HepG2 (cell line): ENCODE results near the gene ELANE. TPM values are rescaled to one million over a fixed set of nuclear protein-coding genes. Genes with fewer than 3 reads are reported as not detected.
A peak's percentile ranks its signal among the peaks of the same experiment; 100 is the strongest.

Source experiments
- FOXK2 ChIP-seq: fragments of 450-650 bp; IDR thresholded peaks from 2 replicates; pipeline ENCODE4 v1.6.1; 2016
- HCFC1 ChIP-seq: fragments of 150-350 bp; IDR thresholded peaks from 2 replicates; pipeline ENCODE4 v1.6.1; 2014; ENCODE audit warnings: low read depth, low read length
- MLXIP ChIP-seq: sonication (generic); formaldehyde crosslinking; IDR thresholded peaks from 2 replicates; pipeline ENCODE4 v1.9.0; 2021; ENCODE audit warnings: missing genetic modification reagents, borderline replicate concordance
- NRL ChIP-seq: sonication (generic); formaldehyde crosslinking; IDR thresholded peaks from 2 replicates; pipeline ENCODE4 v1.5.0; 2020; ENCODE audit warnings: missing genetic modification reagents, mild to moderate bottlenecking, moderate library complexity, borderline replicate concordance
- RBM39 ChIP-seq: fragments of 200-400 bp; formaldehyde crosslinking; IDR thresholded peaks from one replicate; pipeline ENCODE4 v1.6.1; 2018; ENCODE audit warnings: antibody characterized with exemption, mild to moderate bottlenecking, low read depth, low read length; ENCODE audit not compliant: poor library complexity, severe bottlenecking
- REST ChIP-seq, 2 experiments: IDR thresholded peaks; 2 replicates each; pipeline ENCODE4 v1.6.1; 2011 to 2012; ENCODE audit warnings: low read length in 2 of 2, borderline replicate concordance in 1 of 2, low read depth in 1 of 2, mild to moderate bottlenecking in 1 of 2, moderate library complexity in 1 of 2
- REXO4 ChIP-seq: sonication (generic); formaldehyde crosslinking; IDR thresholded peaks from 2 replicates; pipeline ENCODE4 v1.8.0; 2022; ENCODE audit warnings: missing genetic modification reagents, mild to moderate bottlenecking, borderline replicate concordance
- TRIM24 ChIP-seq: sonication (generic); formaldehyde crosslinking; IDR thresholded peaks from 2 replicates; pipeline ENCODE4 v1.8.0; 2022; ENCODE audit warnings: mild to moderate bottlenecking, missing genetic modification reagents
- ZFAT ChIP-seq: sonication (generic); formaldehyde crosslinking; conservative IDR thresholded peaks from 2 replicates; pipeline ENCODE4 v1.8.1; 2023; ENCODE audit warnings: missing genetic modification reagents, inconsistent platforms
- ZKSCAN5 ChIP-seq: sonication (generic); formaldehyde crosslinking; IDR thresholded peaks from 2 replicates; pipeline ENCODE4 v1.5.1; 2020; ENCODE audit warnings: mild to moderate bottlenecking, missing genetic modification reagents
- ZNF557 ChIP-seq: sonication (generic); formaldehyde crosslinking; IDR thresholded peaks from 2 replicates; pipeline ENCODE4 v1.4.0; 2020; ENCODE audit warnings: missing genetic modification reagents
- ZNF704 ChIP-seq: sonication (generic); formaldehyde crosslinking; IDR thresholded peaks from 2 replicates; pipeline ENCODE4 v1.8.1; 2023; ENCODE audit warnings: mild to moderate bottlenecking, inconsistent platforms, moderate library complexity, missing genetic modification reagents, borderline replicate concordance
- polyA plus RNA-seq, 8 experiments: library from polyadenylated mRNA; depleted of rRNA in 3 of 8; stranded (reverse) in 7 of 8; unstranded in 1 of 8; fragments of >200 nt; fragmentation: Illumina TruSeq in 4 of 8; extraction: Trizol in 4 of 8; gene quantifications; 2 replicates each; pipeline versions ENCODE4 v1.2.1 to v1.2.3, GENCODE V29; 2011 to 2016; ENCODE audit warnings: low read depth in 4 of 8, missing spikeins in 1 of 8, mixed read lengths in 1 of 8; ENCODE audit not compliant: insufficient read depth in 1 of 8
- total RNA-seq, 5 experiments: library from RNA; depleted of rRNA; stranded (reverse); fragments of >200 nt; fragmentation: Illumina TruSeq; extraction: Trizol; gene quantifications; 2 replicates each; pipeline ENCODE4 v1.2.3, GENCODE V29; 2016; ENCODE audit warnings: low read depth in 1 of 5
- TF ChIP-seq, protein P1 (sequence below): sonication (generic); formaldehyde crosslinking; IDR thresholded peaks from 2 replicates; pipeline ENCODE4 v1.5.1; 2020; ENCODE audit warnings: missing genetic modification reagents, mild to moderate bottlenecking, borderline replicate concordance
- TF ChIP-seq, protein P2 (sequence below): sonication (generic); formaldehyde crosslinking; IDR thresholded peaks from 2 replicates; pipeline ENCODE4 v1.4.0; 2020; ENCODE audit warnings: mild to moderate bottlenecking, low read depth, missing genetic modification reagents
- TF ChIP-seq, protein P3 (sequence below): sonication (generic); formaldehyde crosslinking; IDR thresholded peaks from 2 replicates; pipeline ENCODE4 v1.8.1; 2022; ENCODE audit warnings: mild to moderate bottlenecking, missing genetic modification reagents
- TF ChIP-seq, protein P4 (sequence below): fragments of 450-650 bp; IDR thresholded peaks from 2 replicates; pipeline ENCODE4 v1.6.1; 2017

ELANE gene
- total and polyA plus RNA-seq, 2 of the 13 experiments (the other 11 are each of a cell fraction or from before 2014, with no cell fraction given) = not detected

DNA sequence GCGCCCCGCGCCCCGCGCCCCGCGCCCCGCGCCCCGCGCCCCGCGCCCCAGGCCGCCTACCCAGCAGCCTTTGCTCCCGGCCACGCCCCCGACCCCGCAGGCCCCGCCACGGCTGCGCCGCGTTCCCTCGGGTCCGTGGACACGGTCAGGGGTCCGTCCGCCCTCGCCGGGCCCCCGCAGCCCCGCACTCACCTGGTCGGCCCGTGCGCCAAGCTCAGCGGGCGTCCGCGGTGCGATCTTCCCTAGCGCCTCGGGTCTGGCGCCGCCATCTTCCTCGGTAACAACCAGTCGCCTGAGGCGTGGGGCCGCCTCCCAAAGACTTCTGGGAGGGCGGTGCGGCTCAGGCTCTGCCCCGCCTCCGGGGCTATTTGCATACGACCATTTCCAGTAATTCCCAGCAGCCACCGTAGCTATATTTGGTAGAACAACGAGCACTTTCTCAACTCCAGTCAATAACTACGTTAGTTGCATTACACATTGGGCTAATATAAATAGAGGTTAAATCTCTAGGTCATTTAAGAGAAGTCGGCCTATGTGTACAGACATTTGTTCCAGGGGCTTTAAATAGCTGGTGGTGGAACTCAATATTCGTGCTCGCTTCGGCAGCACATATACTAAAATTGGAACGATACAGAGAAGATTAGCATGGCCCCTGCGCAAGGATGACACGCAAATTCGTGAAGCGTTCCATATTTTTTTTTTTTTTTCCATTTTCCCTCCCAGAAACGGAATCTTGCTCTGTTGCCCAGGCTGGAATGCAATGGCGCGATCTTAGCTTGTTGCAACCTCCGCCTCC lies 41.0 kb downstream of the ELANE start, which contains the start of the genes MED16 and RNU6-9 (continued):
- TF ChIP-seq MLXIP (CRISPR knock-in tag) (no peak), FOXK2 (no peak), HCFC1 (no peak), RBM39 (peak; percentile 50), ZNF557 (CRISPR knock-in tag) (no peak), ZFAT (no peak), ZNF704 (CRISPR knock-in tag) (no peak), TRIM24 (CRISPR knock-in tag) (no peak), ZKSCAN5 (CRISPR knock-in tag) (no peak), NRL (no peak), REXO4 (no peak), REST (IDR thresholded peaks at IDR 0.05; ENCODE audit: borderline replicate concordance in 1 of 2, low read depth in 1 of 2, low read length in 2 of 2) (no peak)
- TF ChIP-seq, protein P1, sequence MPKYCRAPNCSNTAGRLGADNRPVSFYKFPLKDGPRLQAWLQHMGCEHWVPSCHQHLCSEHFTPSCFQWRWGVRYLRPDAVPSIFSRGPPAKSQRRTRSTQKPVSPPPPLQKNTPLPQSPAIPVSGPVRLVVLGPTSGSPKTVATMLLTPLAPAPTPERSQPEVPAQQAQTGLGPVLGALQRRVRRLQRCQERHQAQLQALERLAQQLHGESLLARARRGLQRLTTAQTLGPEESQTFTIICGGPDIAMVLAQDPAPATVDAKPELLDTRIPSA (CRISPR knock-in tag) = no peak
- TF ChIP-seq, protein P2, sequence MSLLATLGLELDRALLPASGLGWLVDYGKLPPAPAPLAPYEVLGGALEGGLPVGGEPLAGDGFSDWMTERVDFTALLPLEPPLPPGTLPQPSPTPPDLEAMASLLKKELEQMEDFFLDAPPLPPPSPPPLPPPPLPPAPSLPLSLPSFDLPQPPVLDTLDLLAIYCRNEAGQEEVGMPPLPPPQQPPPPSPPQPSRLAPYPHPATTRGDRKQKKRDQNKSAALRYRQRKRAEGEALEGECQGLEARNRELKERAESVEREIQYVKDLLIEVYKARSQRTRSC (CRISPR knock-in tag) = no peak
- TF ChIP-seq, protein P3, sequence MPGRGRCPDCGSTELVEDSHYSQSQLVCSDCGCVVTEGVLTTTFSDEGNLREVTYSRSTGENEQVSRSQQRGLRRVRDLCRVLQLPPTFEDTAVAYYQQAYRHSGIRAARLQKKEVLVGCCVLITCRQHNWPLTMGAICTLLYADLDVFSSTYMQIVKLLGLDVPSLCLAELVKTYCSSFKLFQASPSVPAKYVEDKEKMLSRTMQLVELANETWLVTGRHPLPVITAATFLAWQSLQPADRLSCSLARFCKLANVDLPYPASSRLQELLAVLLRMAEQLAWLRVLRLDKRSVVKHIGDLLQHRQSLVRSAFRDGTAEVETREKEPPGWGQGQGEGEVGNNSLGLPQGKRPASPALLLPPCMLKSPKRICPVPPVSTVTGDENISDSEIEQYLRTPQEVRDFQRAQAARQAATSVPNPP (CRISPR knock-in tag) = peak; percentile 100
- TF ChIP-seq, protein P4, sequence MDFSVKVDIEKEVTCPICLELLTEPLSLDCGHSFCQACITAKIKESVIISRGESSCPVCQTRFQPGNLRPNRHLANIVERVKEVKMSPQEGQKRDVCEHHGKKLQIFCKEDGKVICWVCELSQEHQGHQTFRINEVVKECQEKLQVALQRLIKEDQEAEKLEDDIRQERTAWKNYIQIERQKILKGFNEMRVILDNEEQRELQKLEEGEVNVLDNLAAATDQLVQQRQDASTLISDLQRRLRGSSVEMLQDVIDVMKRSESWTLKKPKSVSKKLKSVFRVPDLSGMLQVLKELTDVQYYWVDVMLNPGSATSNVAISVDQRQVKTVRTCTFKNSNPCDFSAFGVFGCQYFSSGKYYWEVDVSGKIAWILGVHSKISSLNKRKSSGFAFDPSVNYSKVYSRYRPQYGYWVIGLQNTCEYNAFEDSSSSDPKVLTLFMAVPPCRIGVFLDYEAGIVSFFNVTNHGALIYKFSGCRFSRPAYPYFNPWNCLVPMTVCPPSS = no peak
